Keratinocyte (primary cell): ENCODE results near the gene CCS. TPM values are rescaled to one million over a fixed set of nuclear protein-coding genes. Genes with fewer than 3 reads are reported as not detected.

Experiments used
- DNase-seq: peaks from one replicate; pipeline ENCODE4 v3.0.0-alpha.2; 2011; ENCODE audit warnings: low read depth, missing footprints, low spot score
- FAIRE-seq: peaks from 2 replicates; lab custom pipeline; 2011; peaks lifted over from hg19 to GRCh38; lab: Jason Lieb, UNC
- H2AFZ ChIP-seq: 2 replicates; pipeline ENCODE4 v1.6.0; 2012; ENCODE audit warnings: low read length, control low read depth, inconsistent platforms; ENCODE audit not compliant: control insufficient read depth
- H3K27ac ChIP-seq: 2 replicates; pipeline ENCODE4 v1.5.1; 2011; ENCODE audit warnings: low read length; ENCODE audit not compliant: control insufficient read depth, insufficient read depth
- H3K27me3 ChIP-seq: 3 replicates; pipeline ENCODE4 v1.6.0; 2011; ENCODE audit warnings: low read length; ENCODE audit not compliant: control insufficient read depth, insufficient read depth; ENCODE audit errors: extremely low read depth
- H3K36me3 ChIP-seq, 2 experiments: 2 replicates in 1 of 2; 3 replicates in 1 of 2; pipeline ENCODE4 v1.5.1; 2011; ENCODE audit warnings: low read length in 2 of 2, mild to moderate bottlenecking in 1 of 2; ENCODE audit not compliant: control insufficient read depth in 2 of 2, insufficient read depth in 2 of 2; ENCODE audit errors: extremely low read depth in 1 of 2
- H3K4me1 ChIP-seq: 3 replicates; pipeline ENCODE4 v1.5.1; 2011; ENCODE audit warnings: low read length; ENCODE audit not compliant: control insufficient read depth, insufficient read depth; ENCODE audit errors: extremely low read depth
- H3K4me2 ChIP-seq: 3 replicates; pipeline ENCODE4 v1.6.0; 2011; ENCODE audit warnings: low read depth, low read length; ENCODE audit not compliant: control insufficient read depth, insufficient read depth; ENCODE audit errors: extremely low read depth
- H3K4me3 ChIP-seq, 3 experiments: fragments of 200-600 bp in 1 of 3; sonication (generic) in 1 of 3; 2 replicates in 2 of 3; 3 replicates in 1 of 3; pipeline ENCODE4 v1.5.1; 2011 to 2016; ENCODE audit warnings: low read length in 3 of 3, mild to moderate bottlenecking in 3 of 3, control low read depth in 2 of 3, inconsistent platforms in 1 of 3, low read depth in 1 of 3, mixed read lengths in 1 of 3, mixed run types in 1 of 3, moderate library complexity in 1 of 3; ENCODE audit not compliant: control insufficient read depth in 2 of 3, insufficient read depth in 2 of 3; ENCODE audit errors: extremely low read depth in 1 of 3
- H3K79me2 ChIP-seq: 2 replicates; pipeline ENCODE4 v1.6.0; 2012; ENCODE audit warnings: low read length; ENCODE audit not compliant: control insufficient read depth, insufficient read depth
- H3K9ac ChIP-seq: 3 replicates; pipeline ENCODE4 v1.6.0; 2011; ENCODE audit warnings: low read length; ENCODE audit not compliant: control insufficient read depth, insufficient read depth; ENCODE audit errors: extremely low read depth
- H3K9me1 ChIP-seq: 3 replicates; pipeline ENCODE4 v1.6.0; 2011; ENCODE audit warnings: low read length; ENCODE audit not compliant: control insufficient read depth, insufficient read depth; ENCODE audit errors: extremely low read depth
- H3K9me3 ChIP-seq: 2 replicates; pipeline ENCODE4 v1.5.1; 2012; ENCODE audit warnings: low read depth, low read length; ENCODE audit not compliant: control insufficient read depth
- H4K20me1 ChIP-seq: 3 replicates; pipeline ENCODE4 v1.6.0; 2011; ENCODE audit warnings: low read length; ENCODE audit not compliant: control insufficient read depth, insufficient read depth; ENCODE audit errors: extremely low read depth
- CTCF ChIP-seq, 3 experiments: IDR thresholded peaks in 1 of 3; conservative IDR thresholded peaks in 1 of 3; optimal IDR thresholded peaks in 1 of 3; 2 replicates in 2 of 3; 3 replicates in 1 of 3; pipeline versions ENCODE3 to v1.5.1; 2011; ENCODE audit warnings: low read length in 3 of 3, mild to moderate bottlenecking in 3 of 3, moderate library complexity in 2 of 3, control low read depth in 1 of 3, inconsistent platforms in 1 of 3; ENCODE audit not compliant: insufficient read depth in 2 of 3; ENCODE audit errors: extremely low read depth in 1 of 3
- EZH2 ChIP-seq: IDR thresholded peaks from one replicate; pipeline ENCODE4 v1.6.1; 2012; ENCODE audit warnings: inconsistent platforms, mild to moderate bottlenecking, low read length, moderate library complexity
- dilution Hi-C: fragments of 300-500 bp; cut with MboI; formaldehyde crosslinking; loops from one replicate; pipeline ENCODE4 v1.7.0; 2020; ENCODE audit warnings: low sequenced_read_pairs; ENCODE audit not compliant: extremely low pct_ligation_motif_present
- polyA plus RNA-seq, 5 experiments: library from polyadenylated mRNA; depleted of rRNA in 3 of 5; stranded (reverse) in 3 of 5; stranded (forward) in 1 of 5; unstranded in 1 of 5; fragments of >200 nt; gene quantifications; 1 replicate in 1 of 5; 2 replicates in 3 of 5; 3 replicates in 1 of 5; pipeline versions ENCODE4 v1.2.1 to v1.2.3, GENCODE V29; 2011 to 2012; ENCODE audit warnings: missing spikeins in 2 of 5, low read depth in 1 of 5, low replicate concordance in 1 of 5

CCS gene
- polyA plus RNA-seq, 1 donor (not counting 4 experiments of a cell fraction or from before 2014, with no cell fraction given): 17.6 TPM

GRCh38 chr11:66641834-66642233, 48.8 kb downstream of the CCS start:
- Histone ChIP-seq H4K20me1 (peaks cover 59% of the 10 kb centered on the region), H3K36me3 (peaks cover 31 to 63% of the 10 kb centered on the region in 2 experiments), H3K27me3 (no peaks in the 10 kb centered on the region), H2AFZ (no peak overlapping the region), H3K9me3 (no peaks in the 10 kb centered on the region), H3K79me2 (peaks cover 97% of the 10 kb centered on the region), H3K9me1 (peaks cover 6% of the 10 kb centered on the region), H3K4me3 (peak overlapping the region; percentile 19 to 24 (median 21)), H3K4me2 (peak overlapping the region; percentile 93), H3K9ac (no peak overlapping the region), H3K4me1 (peaks cover 43% of the 10 kb centered on the region), H3K27ac (no peak overlapping the region)
- FAIRE-seq (no peak), DNase-seq (no peak)
- dilution Hi-C loops: no loop called here
- TF ChIP-seq EZH2 (no peak), CTCF (optimal IDR thresholded peaks at IDR 0.05 in 1 of 3, IDR thresholded peaks at IDR 0.05 in 1 of 3, conservative IDR thresholded peaks at IDR 0.05 in 1 of 3; ENCODE audit: extremely low read depth in 1 of 3, insufficient read depth in 2 of 3, low read length in 3 of 3) (no peak)

DNA sequence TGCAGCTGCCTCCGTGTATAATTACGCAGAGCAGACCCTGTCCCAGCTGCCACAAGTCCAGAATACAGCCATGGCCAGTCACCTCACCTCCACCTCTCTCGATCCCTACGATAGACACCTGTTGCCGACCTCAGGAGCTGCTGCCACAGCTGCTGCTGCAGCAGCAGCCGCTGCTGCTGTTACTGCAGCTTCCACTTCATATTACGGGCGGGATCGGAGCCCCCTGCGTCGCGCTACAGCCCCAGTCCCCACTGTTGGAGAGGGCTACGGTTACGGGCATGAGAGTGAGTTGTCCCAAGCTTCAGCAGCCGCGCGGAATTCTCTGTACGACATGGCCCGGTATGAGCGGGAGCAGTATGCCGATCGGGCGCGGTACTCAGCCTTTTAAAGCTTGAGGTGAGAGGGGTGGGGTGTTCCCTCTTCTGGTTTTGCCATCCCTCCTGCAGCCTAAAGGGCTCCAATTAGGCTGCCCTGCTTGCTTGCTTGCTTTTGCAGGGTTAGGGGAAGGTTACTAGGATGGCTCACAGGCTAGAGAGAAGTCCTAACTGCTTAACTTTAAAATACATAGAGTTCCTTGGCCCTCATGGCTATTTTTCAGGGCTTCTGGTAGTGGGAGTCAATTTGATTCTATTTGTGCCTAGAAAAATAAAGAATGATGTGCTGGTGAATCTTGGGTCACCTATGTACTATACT, 50.9 kb downstream of the CCS start:
- Histone ChIP-seq H3K27ac (no peak overlapping the region), H3K36me3 (peaks cover 38 to 69% of the 10 kb centered on the region in 2 experiments), H3K9me3 (no peaks in the 10 kb centered on the region), H3K79me2 (peaks cover 97% of the 10 kb centered on the region), H4K20me1 (peaks cover 64% of the 10 kb centered on the region), H3K9ac (no peak overlapping the region), H3K9me1 (peaks cover 6% of the 10 kb centered on the region), H3K4me2 (no peak overlapping the region), H3K27me3 (no peaks in the 10 kb centered on the region), H2AFZ (no peak overlapping the region), H3K4me1 (peaks cover 35% of the 10 kb centered on the region), H3K4me3 (no peak overlapping the region)
- no peak for TF ChIP-seq CTCF (optimal IDR thresholded peaks at IDR 0.05 in 1 of 3, IDR thresholded peaks at IDR 0.05 in 1 of 3, conservative IDR thresholded peaks at IDR 0.05 in 1 of 3; ENCODE audit: extremely low read depth in 1 of 3, insufficient read depth in 2 of 3, low read length in 3 of 3)
- no peak for TF ChIP-seq EZH2
- FAIRE-seq: no peak
- dilution Hi-C loops: no loop called here
- DNase-seq: no peak
